Measurements from ENCODE around the gene NTNG1. TPM values are rescaled to one million over a fixed set of nuclear protein-coding genes. Genes with fewer than 3 reads are reported as not detected.
"Not testable (repeated sequence)": the region's sequence is repeated elsewhere in the genome, so short reads cannot be mapped to it uniquely, and the experiment has no call there.

The NTNG1 gene
- polyA plus RNA-seq, 1 donor = 9.7 TPM

- DNase-seq = no peak
These were observed 59.8 kb downstream of the NTNG1 start for GRCh38 chr1:107200631-107201030.

DNA sequence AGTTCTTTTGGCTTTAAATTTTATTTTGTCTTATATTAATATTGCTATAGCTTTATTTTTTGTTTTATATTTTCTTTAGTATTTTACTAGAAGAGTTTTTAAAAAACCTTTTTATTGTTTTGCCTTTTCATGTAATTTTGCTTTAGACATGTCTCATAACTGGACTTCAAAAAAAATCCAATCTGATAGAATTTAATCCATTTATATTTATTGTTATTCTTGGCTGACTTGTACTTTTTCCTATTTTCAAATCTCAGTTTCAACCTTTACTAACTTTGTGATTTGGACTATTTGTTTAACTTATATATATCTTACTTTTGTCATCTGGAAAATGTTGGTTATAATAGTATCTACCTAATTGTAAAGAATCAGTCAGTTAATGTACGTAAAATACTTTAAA, 61.2 kb downstream of the NTNG1 start:
- no peak for DNase-seq

DNA sequence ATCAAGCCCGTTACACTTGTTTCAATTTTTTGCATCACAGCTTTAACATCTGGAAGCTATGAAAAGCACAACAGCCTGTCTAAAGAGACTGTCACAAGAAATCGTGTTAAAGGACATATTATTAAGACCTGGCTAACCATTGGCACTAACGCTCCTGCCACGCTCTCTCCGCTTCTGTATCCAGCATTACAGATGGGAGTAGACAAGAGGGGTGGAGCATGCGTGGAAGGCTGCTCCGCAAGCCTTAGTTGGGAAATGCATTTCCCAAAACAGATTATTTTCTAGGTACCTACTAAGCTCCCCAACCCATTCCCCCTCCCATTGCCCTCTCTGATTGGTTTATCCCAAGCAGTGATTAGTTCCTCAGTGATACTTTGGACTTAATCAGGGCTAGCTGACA, 72.4 kb downstream of the NTNG1 start:
- no peak for DNase-seq

DNA sequence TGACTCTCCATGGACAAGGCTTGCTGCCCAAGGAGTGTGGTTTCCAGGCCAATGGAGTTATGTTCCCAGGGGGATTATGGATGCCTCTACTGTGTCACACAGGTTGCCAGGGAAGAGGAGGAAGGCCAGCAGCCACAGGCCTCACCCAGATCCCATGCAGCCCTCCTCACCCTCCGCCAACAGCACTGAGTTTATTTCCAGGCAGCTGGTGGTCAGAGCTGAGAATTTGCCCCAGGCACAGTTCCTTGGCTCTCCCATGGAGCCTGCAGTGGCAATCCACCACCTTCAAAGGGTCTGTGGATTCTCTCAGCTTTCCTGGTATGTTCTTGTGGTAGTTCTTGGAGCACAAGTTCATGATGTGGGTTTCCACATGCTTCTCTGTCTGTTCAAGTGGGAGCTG, 79.2 kb downstream of the NTNG1 start:
- DNase-seq = no peak

GRCh38 chr1:107225706-107226105, 84.9 kb downstream of the NTNG1 start:
- DNase-seq = no peak

DNA sequence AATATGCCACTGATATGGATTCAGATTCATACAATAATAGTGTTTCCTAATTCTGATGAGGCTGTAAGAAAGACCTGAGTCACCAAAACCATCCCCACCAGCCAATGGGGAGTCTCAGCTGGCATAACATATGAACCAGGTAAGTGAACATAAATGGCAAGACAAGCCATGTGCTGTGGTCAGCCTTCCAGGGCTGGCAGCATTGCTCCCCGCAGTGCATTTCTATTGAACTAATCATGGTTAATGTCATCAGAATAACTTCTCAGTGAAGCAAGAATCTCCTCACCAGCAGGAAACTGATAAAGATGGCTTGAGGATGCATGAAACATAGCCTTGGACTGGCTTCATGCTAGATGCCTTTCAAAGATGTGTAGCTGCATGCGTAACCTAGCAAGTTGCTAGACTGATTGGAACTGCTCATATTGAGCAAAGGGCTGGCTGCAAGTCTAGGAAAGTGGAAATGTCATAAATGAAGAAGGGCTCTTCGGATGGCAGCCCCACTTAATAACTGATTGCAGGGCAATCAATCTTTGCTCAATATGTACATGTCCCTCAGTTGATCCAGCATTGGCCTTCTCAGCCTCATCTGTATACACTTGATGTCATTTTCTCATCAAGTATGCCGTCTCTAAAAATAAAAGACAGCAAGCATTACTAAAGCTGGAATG, 88.0 kb downstream of the NTNG1 start:
- DNase-seq = no peak

DNA sequence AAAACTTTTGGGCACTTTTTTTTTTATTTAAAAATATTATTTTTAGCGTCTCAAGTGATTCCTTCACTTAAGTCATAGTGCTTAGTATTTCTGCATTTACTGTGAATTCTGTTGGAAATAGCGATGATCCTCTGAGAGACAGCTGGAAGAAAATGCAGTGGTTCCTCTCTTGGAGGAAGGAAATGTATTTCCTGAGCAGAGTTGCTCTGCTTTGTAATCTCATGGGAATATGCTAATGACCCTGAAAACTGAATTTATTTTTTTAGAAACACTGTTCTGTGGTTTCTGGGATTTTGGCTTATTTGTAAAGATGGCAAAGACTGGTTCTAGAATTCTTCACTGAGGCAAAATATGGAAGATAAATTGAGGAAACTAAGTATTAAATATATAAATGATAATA, 88.9 kb downstream of the NTNG1 start:
- DNase-seq = no peak

- DNase-seq = no peak
These were observed 89.3 kb downstream of the NTNG1 start for GRCh38 chr1:107230121-107230520.

DNA sequence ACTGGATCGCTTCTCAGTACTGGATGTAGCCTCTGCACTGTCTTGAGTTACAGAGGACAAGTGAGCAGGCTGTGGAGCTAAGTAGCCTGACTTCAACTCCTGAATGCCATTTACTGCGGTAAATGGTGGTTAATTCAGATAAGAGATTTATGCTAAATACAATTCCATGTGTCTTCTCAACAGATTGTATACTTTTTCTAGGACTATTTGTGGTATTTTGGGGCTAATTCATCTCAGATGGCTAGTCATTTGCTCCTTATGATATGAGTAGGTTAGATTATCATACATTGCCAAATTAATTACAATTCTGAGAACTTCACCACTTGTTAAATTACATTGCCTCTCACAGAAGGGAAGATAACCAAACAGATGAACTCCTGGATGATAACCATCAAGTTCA, 90.5 kb downstream of the NTNG1 start:
- no peak for DNase-seq

- DNase-seq = no peak
These were observed 91.6 kb downstream of the NTNG1 start for GRCh38 chr1:107232426-107232825.

- not testable (repeated sequence) for DNase-seq
These were observed 95.9 kb downstream of the NTNG1 start for GRCh38 chr1:107236760-107237159.

DNA sequence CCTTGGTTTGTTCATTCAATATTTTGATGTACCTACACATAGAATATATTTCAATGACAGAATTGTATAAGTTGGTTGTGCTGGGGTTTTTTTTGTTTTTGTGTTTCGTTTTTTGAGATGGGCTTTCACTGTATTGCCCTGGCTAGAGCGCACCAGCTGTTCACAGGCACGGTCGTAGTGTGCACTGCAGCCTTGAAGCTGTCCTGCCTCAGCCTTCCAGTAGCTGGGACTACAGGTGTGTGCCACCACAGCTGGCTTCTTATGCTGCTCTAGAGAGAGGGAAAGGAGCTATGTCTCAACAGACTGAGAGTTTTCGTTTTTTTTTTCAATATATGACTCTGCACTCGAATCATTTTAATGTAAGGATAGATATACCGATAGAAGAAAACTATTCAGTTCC, 102.6 kb downstream of the NTNG1 start:
- no peak for DNase-seq

GRCh38 chr1:107244709-107245500, 104.1 kb downstream of the NTNG1 start:
- DNase-seq = no peak

- DNase-seq = no peak
These were observed 106.0 kb downstream of the NTNG1 start for GRCh38 chr1:107246775-107247345.

DNA sequence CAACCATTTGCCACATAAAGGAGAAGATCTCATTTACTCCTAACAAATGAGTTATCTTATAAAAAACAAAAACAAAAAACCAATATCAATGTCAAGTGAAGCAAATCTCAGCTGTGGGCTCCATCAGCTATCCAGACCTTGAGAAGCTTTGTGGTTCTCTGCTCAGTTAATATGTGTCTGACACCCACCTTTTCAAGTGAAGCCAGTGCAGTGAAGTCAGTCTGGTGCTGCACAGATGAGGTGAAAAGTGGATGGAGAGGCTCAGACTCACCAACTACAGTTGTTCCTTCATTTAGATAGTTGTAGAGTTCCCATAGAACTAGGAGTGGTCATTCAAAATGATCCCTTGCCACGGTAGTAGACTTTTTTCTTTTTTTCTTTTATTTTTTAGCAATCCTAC, 106.8 kb downstream of the NTNG1 start:
- DNase-seq = no peak

DNA sequence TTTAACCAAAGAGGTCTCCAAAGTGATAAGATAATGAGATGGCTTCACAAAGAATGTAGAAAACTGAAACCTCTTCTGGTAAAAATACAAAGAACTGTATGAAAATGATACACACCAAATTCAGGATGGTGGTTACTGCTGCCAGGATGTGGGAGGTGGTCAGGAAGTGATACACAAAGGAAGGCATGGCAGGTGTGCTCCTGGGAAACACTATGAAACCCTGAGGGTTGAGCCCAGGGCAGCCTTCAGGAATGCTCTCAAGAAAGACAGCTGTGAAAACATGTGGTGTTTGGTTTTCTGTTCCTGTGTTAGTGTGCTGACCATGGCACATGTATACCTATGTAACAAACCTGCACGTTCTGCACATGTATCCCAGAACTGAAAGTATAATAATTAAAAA, 109.3 kb downstream of the NTNG1 start:
- DNase-seq = no peak

DNA sequence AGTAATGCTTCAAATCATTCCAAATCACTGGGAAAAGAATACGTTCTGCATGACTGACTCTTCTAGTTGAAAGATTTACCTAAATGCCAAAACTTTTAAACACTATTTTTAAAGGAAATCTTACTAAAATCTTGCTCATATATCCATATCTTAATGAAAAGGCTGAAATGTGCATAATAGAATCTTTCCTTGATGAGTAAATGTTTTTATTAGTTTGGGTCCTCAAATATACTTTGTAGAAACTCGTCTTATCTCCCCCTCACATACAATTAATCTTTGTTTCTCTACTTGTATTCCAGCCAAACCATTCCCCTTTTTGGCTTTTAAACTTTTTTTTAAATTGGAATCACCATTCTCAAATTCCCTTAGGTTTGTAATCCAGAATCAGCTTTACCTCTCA, 110.2 kb downstream of the NTNG1 start:
- DNase-seq = no peak

- no peak for DNase-seq
These were observed 111.0 kb downstream of the NTNG1 start for GRCh38 chr1:107251839-107252238.

DNA sequence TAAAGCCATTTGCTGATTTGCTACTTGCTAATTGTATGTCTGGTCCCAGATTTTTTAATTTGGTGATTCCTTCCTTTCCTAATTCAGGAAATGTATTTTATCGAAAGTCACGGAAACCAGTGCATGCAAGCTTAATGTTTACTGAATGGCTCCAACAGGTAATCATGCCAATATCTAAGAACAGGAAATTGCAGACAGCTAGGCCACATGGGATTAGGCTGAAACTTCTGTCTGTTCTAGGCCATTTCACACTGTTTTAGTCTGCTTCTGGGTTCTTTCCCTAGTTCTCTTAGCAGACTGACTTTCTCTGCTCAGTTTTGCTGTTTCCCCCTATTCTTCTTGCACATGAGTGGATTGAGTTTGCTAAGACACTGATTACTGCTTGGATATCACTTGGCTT, 111.4 kb downstream of the NTNG1 start:
- DNase-seq = no peak

DNA sequence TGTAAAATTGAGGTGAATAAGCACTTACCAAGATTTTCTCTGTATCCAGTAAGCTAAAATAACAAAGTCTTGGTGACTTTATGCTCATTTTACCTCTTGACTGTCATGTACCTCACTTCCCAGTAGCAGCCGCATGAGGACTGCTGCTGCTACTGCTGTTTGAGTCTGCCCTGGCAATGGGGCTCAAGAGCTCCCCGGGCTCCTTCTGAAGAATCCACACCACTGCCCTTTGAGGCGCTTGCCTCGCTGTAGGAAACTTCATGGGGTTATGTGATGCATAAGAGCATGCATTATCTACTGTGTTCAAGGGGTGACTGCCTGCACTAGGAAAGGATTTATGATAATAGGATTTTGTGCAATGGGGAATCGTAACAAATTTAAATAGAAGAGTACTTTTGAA, 113.5 kb downstream of the NTNG1 start:
- DNase-seq = no peak

- no peak for DNase-seq
These were observed 114.6 kb downstream of the NTNG1 start for GRCh38 chr1:107255469-107255868.

DNA sequence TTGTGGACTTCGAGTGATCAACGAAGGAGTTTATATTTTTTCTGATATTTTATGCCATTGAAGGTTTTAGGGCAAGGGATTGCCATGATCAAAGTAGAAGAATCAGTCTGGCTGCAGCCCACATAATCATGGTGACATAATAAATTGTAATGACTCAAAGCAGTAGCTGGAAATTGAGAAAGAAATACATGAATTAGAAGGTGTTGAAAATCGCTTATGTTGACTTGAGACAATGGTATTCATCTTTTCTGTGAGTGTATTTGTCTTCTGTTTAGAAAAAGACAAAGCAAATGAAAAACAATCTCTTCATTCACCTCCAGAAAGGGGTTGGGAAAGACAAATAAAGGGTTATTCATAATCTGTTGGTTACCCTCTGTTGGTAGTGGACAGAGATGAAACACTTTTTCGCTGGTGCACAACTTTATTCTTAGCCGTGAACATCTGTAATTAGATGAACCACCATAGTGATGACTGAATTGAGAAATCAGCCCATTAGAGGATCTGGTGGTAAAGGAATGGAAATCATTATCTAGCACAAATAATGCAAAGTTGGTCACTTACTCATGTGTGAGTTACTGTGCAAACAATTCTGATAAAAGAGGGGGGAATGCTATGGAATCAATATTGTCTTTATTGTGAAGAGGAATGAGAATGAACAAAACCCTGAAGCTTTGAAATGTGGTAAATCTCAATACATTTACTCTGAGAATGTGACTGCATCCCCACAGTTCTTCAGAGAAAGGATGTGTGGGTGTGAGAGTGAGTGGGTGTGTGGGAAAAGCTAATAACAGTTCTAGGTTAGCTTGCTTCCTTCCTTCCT, 121.8 kb downstream of the NTNG1 start:
- no peak for DNase-seq

- DNase-seq = no peak
These were observed 122.6 kb downstream of the NTNG1 start for GRCh38 chr1:107263291-107263915.

Data from hindlimb muscle (tissue), 1 donor.